Stimulated activated CD8-positive, alpha-beta memory T cell treated with anti-CD3 and anti-CD28 coated beads, Interleukin-7, amount 100 ng/mL, for 48 hours (primary cell): ENCODE data around the gene KIAA2012.

ENCODE experiments used
- DNase-seq, 2 donors: peaks; one replicate each; pipeline ENCODE4 v3.0.0-alpha.2; 2020; ENCODE audit warnings: low read depth in 1 of 2; ENCODE audit errors: extremely low read depth in 1 of 2

The KIAA2012 gene

DNA sequence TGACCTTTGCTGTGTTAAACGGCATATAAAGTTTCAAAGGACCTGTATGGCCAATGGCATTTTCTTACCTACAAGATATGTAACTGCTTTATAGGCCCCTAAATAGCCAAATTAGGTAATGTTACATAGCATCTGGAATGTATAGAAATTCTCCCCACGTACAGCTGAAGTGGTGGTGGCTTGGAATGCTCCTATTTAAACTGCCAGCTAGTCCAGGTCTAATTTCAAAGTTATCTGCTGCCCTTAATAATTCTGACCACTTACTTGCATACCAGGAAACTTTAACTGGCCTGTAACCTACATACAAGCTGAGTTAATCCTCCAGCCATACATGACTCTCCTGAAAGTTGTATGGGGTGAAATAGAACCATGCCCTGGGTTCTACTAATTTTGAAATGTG is 1.3 kb downstream of the KIAA2012 start:
- no peak for DNase-seq

DNA sequence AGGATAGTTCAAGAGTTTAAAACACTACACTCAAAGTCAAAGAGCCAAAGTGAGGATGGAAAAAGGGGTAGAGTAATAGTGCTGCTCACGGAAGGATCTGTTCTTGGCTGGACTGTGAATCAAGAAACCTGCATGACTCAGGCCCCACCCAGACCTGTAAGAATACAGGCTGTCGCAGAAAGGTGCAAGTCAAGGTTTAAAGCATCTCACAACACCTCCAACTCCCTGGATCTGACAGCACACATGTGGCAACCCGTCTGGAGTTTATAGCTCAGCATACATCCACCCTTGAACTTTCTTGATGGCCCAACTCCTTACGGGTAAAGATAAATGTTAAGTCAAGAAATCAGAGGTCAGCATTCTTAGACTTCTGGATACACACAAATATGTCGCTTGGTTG is 6.3 kb downstream of the KIAA2012 start:
- DNase-seq, result no peak

DNA sequence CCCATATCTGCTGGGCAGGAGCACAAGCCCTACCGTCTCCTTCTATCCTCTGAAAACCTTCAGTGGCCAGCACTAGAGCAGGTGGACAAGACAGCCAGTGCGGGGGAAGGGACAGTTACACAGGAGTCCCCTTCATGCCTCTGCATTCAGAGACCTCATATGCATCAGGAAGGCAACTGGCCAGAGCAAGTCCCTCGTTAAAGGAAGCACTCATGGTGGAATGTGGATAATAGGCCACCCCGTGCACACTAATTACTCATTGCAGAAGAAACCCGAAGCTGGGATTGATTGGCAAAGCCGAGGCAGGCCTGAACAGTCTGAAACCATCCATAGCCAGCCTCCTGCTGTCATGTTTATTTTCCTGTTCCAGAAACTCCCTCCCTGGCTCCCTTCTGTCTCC is 11.2 kb downstream of the KIAA2012 start:
- DNase-seq, result no peak

DNA sequence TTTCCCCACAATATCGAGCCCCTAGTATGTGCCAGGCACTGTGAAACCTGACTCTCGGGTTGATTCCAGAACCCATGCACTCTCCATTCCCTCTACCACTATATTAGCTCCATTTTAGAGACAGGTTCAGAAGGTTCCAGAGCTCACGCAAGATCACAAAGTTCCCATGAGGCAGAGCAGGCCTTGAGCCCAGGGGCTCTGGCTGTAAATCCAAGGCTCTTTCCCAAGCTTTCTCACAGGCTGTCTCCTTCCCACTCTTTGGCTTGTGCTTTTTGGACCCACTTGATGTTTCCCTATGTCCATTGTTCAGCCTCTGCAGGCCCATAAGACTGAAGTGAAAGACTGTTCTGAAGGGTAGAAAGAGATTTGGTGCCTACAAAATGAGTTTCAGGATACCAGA is 15.7 kb downstream of the KIAA2012 start:
- no peak for DNase-seq

DNA sequence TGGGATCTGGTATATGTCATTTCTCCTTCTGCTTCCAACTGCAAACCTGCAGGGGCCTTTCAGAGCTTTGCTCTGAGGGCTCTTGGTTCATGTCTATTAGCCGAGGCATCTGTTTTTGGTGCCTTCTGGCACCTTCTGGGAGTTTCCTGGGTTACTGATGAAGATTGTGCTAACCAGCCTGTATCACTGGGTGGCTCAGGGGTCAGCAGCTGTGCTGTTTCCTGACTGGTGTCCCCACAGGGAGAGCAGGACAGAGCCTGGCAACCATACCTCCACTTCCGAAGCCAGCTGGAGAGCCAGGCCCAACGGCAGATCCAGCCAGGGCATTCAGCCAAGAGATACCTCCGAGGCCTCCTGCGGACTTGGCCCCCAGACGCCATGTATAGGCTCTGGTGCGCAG is 17.5 kb downstream of the KIAA2012 start:
- DNase-seq, result no peak

DNA sequence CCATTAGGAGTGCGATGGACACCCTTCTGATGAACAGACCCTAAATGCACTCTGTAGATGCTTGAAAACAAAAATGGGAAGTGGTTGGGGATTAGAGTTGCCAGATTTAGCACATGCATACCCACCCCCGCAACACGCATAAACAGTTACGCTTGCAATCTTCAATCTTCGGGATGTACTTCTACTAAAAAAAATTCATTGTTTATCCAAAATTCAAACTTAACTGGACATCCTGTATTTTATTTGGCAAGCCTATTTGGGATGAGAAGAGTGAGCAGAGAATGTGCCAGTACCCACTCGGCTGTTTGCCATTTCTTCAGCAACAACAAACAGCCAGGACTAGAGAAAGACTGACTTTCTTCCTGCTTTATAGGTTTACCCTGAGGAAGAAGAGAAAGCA is 18.4 kb downstream of the KIAA2012 start:
- DNase-seq, result no peak

GRCh38 chr2:202094426-202094986 is 21.5 kb downstream of the KIAA2012 start:
- DNase-seq, result no peak

GRCh38 chr2:202095235-202095634 is 22.2 kb downstream of the KIAA2012 start:
- no peak for DNase-seq

- no peak for DNase-seq
Observed at GRCh38 chr2:202096736-202097135, 23.7 kb downstream of the KIAA2012 start.

- no peak for DNase-seq
Observed at GRCh38 chr2:202098291-202098690, 25.2 kb downstream of the KIAA2012 start.

- DNase-seq, result no peak
Observed at GRCh38 chr2:202099515-202099914, 26.5 kb downstream of the KIAA2012 start.

DNA sequence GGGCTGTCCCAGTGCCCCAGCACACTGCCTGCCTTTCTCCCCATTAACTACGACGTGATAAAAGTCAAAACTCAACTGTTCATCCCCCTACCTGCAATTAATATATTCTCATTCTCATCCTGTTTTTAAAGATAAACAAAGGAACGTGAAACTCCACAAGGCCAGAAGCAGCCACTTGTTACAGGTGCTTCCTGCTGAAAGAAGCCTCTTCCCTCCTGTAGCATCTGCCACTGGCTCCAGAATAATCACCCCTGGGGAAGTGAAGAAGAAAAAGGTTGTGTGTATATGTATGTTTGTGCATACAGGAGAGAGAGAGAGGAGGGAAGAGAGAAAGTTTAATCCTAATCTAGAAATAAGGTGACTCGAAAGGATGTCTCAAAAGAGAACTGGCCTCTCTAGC is 27.1 kb downstream of the KIAA2012 start:
- DNase-seq, result no peak

DNA sequence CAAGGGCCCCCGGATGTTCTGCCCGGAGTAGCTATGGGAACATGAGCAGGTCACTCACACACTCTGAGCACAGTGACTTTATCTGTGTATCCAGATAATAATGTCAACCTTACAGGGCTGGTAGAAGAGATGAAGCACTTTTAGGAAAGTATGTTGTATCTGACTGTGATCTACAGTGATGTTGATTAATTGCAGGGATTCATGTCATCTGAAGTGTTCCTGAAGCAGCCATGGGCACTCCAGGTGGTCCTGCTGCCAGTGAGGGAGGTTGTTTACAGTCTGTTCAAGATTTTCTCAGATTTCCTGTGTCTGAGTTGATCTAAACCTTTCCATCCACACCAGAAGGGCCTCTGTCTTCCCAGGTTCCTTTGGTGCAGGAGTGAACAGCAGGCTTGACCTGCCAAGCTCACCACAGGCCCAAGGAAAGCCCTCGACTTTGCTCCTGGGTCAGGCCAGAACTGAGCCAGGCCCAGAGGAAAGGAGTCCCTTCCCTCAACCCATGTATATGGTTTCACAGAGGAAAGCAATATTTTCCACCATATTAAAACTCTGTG is 28.0 kb downstream of the KIAA2012 start:
- no peak for DNase-seq

DNA sequence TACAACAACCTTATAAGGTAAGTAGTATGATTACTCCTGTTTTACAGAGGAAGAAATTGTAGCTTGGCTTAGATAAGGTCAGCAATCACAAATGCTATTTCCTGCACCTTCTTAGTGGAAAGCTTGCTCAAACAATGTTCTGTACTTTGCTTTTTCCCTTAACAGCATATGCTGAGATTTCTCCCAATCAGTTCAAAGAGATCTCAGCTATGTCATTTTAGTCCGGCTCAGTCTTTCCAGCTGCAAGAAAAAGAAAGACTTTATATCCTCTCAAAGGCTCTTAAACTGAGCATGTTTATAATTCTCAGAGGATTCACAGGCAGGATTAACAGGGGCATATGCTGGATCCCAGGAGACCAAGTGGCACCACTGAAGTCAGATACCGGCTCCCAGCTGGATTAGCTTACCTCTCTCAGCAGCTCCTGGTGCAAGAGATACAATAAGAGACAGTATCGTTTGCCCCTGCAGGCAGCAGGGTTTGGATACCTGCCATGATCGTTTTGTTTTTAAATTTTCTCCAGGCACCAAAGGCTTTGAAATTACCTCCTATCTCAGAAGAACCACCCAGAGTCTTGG is 29.5 kb downstream of the KIAA2012 start:
- no peak for DNase-seq

GRCh38 chr2:202104286-202104870 is 31.3 kb downstream of the KIAA2012 start:
- peak; percentile 10 to 20 for DNase-seq

DNA sequence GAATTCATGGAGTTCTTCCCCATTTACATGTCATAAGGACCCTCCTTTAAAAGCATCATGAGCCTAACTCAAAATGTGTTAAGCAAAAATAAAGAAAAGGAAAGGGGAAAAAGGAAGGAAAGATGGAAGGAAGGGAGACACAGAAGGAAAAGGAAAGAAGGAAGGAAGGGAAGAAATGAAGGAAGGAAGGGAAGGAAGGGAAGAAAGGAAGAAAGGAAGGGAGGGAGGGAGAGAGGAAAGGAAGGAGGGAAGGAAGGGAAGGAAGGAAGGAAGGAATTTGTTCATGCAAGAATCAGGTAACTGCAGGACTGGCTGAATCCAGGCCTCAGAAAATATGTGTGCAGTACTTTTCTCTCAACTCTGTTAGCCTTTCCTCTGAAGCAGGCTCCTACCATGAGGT is 32.0 kb downstream of the KIAA2012 start:
- no peak for DNase-seq

DNA sequence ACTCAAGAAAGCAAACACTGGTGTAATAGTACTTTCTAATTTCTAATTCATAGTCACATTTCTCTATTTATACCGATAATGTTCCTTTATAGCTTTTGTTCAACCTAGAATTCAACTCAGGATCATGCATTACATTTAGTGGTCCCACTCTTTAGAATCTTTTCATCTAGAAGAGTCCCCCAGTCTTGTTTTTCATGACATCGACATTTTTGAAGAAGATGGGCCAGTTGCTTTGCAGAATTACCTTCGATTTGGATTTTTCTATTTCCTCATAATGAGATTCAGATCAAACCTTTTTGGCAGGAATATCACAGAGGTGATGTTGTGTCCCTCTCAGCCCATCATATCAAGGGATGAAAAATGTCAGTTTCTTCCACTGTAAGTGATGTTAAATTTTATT is 35.3 kb downstream of the KIAA2012 start:
- no peak for DNase-seq

- no peak for DNase-seq
Observed at GRCh38 chr2:202109139-202109736, 36.2 kb downstream of the KIAA2012 start.

GRCh38 chr2:202109737-202110184 is 36.7 kb downstream of the KIAA2012 start:
- no peak for DNase-seq

- DNase-seq, result no peak
Observed at GRCh38 chr2:202110491-202110890, 37.4 kb downstream of the KIAA2012 start.

- DNase-seq, result no peak
Observed at GRCh38 chr2:202112041-202112440, 39.0 kb downstream of the KIAA2012 start.

GRCh38 chr2:202113571-202114142 is 40.6 kb downstream of the KIAA2012 start:
- DNase-seq, result peak in 1 of 2 donors; percentile 3
